HEK293 (cell line): Measurements from ENCODE around the gene MUC4.

ENCODE experiments used
- CTCF ChIA-PET: fragments of 350-600 bp; formaldehyde crosslinking; extraction: SDS; loops from one replicate; lab custom pipeline; 2021; ENCODE audit warnings: antibody characterized with exemption; lab: Yijun Ruan, JAX
- POLR2A ChIA-PET: fragments of 300-600 bp; formaldehyde crosslinking; extraction: SDS; loops from one replicate; lab custom pipeline; 2020; ENCODE audit warnings: antibody characterized with exemption, inconsistent platforms; lab: Yijun Ruan, JAX
- H3K27ac ChIP-seq: fragments of 200-500 bp; sonication (Bioruptor generic); 2 replicates; pipeline ENCODE4 v1.5.1; 2014; ENCODE audit warnings: low read depth, low read length, control low read depth, inconsistent platforms; ENCODE audit errors: extremely low read depth
- H3K36me3 ChIP-seq, 2 experiments: fragments of 200-500 bp in 1 of 2; sonication (Bioruptor generic) in 1 of 2; 1 replicate in 1 of 2; 2 replicates in 1 of 2; pipeline ENCODE4 v1.5.1; 2014 to 2017; ENCODE audit warnings: inconsistent platforms in 2 of 2, low read length in 2 of 2; ENCODE audit not compliant: control insufficient read depth in 2 of 2, insufficient read depth in 1 of 2
- H3K4me1 ChIP-seq: fragments of 200-500 bp; sonication (Bioruptor generic); 2 replicates; pipeline ENCODE4 v1.5.1; 2014; ENCODE audit warnings: mild to moderate bottlenecking, low read length, inconsistent platforms; ENCODE audit not compliant: control insufficient read depth, insufficient read depth
- H3K4me3 ChIP-seq: 2 replicates; pipeline ENCODE4 v1.5.1; 2011; ENCODE audit warnings: low read depth, mild to moderate bottlenecking, control low read depth, low read length, moderate library complexity
- H3K9me3 ChIP-seq: fragments of 200-500 bp; sonication (Bioruptor generic); 2 replicates; pipeline ENCODE4 v1.5.1; 2014; ENCODE audit warnings: low read depth, low read length, inconsistent platforms; ENCODE audit not compliant: control insufficient read depth, insufficient read depth
- ATF2 ChIP-seq: fragments of 450-650 bp; formaldehyde crosslinking; IDR thresholded peaks from 2 replicates; pipeline ENCODE4 v1.5.1; 2016; ENCODE audit warnings: missing biosample characterization, missing genetic modification characterization, low read depth
- HOXC10 ChIP-seq: sonication (generic); formaldehyde crosslinking; IDR thresholded peaks from 2 replicates; pipeline ENCODE4 v1.8.1; 2023; ENCODE audit warnings: mild to moderate bottlenecking, missing genetic modification reagents
- KLF1 ChIP-seq: fragments of 450-650 bp; formaldehyde crosslinking; IDR thresholded peaks from 2 replicates; pipeline ENCODE4 v1.5.1; 2016; ENCODE audit warnings: missing biosample characterization, missing genetic modification characterization
- KLF7 ChIP-seq: fragments of 450-650 bp; formaldehyde crosslinking; IDR thresholded peaks from 2 replicates; pipeline ENCODE4 v1.5.1; 2016; ENCODE audit warnings: missing biosample characterization, missing genetic modification characterization, borderline replicate concordance
- MYNN ChIP-seq: fragments of 450-650 bp; formaldehyde crosslinking; IDR thresholded peaks from 2 replicates; pipeline ENCODE4 v1.5.1; 2016; ENCODE audit warnings: missing biosample characterization, missing genetic modification characterization, borderline replicate concordance
- MZF1 ChIP-seq: fragments of 450-650 bp; formaldehyde crosslinking; IDR thresholded peaks from 2 replicates; pipeline ENCODE4 v1.5.1; 2017; ENCODE audit warnings: missing biosample characterization, missing genetic modification characterization, borderline replicate concordance
- PRDM6 ChIP-seq: fragments of 450-650 bp; formaldehyde crosslinking; IDR thresholded peaks from 2 replicates; pipeline ENCODE4 v1.5.1; 2017; ENCODE audit warnings: missing biosample characterization, missing genetic modification characterization
- REST ChIP-seq: fragments of 450-650 bp; formaldehyde crosslinking; IDR thresholded peaks from 2 replicates; pipeline ENCODE4 v1.5.1; 2016; ENCODE audit warnings: missing biosample characterization, missing genetic modification characterization
- SCRT1 ChIP-seq: fragments of 450-650 bp; formaldehyde crosslinking; IDR thresholded peaks from 2 replicates; pipeline ENCODE4 v1.5.1; 2016; ENCODE audit warnings: missing biosample characterization, missing genetic modification characterization, borderline replicate concordance
- SP2 ChIP-seq: fragments of 450-650 bp; formaldehyde crosslinking; IDR thresholded peaks from 2 replicates; pipeline ENCODE4 v1.5.1; 2016; ENCODE audit warnings: missing biosample characterization, missing genetic modification characterization
- YY1 ChIP-seq: fragments of 450-650 bp; formaldehyde crosslinking; IDR thresholded peaks from 2 replicates; pipeline ENCODE4 v1.5.1; 2018; ENCODE audit warnings: missing biosample characterization, missing genetic modification characterization
- ZBTB11 ChIP-seq: fragments of 450-650 bp; formaldehyde crosslinking; conservative IDR thresholded peaks from 2 replicates; pipeline ENCODE4 v1.5.1; 2016; ENCODE audit warnings: low read depth, missing biosample characterization, missing genetic modification characterization
- ZBTB8A ChIP-seq: fragments of 450-650 bp; formaldehyde crosslinking; IDR thresholded peaks from 2 replicates; pipeline ENCODE4 v1.5.1; 2016; ENCODE audit warnings: missing biosample characterization, missing genetic modification characterization
- ZNF112 ChIP-seq: fragments of 450-650 bp; formaldehyde crosslinking; IDR thresholded peaks from 2 replicates; pipeline ENCODE4 v1.5.0; 2017; ENCODE audit warnings: missing biosample characterization, missing genetic modification characterization
- ZNF169 ChIP-seq: fragments of 450-650 bp; formaldehyde crosslinking; IDR thresholded peaks from 2 replicates; pipeline ENCODE4 v1.5.1; 2016; ENCODE audit warnings: missing biosample characterization, missing genetic modification characterization
- ZNF175 ChIP-seq: fragments of 450-650 bp; formaldehyde crosslinking; IDR thresholded peaks from 2 replicates; pipeline ENCODE4 v1.5.1; 2016; ENCODE audit warnings: missing biosample characterization, missing genetic modification characterization
- ZNF423 ChIP-seq: fragments of 450-650 bp; formaldehyde crosslinking; IDR thresholded peaks from 2 replicates; pipeline ENCODE4 v1.5.1; 2016; ENCODE audit warnings: missing biosample characterization, missing genetic modification characterization
- ZNF670 ChIP-seq: fragments of 450-650 bp; formaldehyde crosslinking; IDR thresholded peaks from 2 replicates; pipeline ENCODE4 v1.5.1; 2016; ENCODE audit warnings: missing biosample characterization, missing genetic modification characterization, low read depth
- ZNF707 ChIP-seq: fragments of 450-650 bp; formaldehyde crosslinking; IDR thresholded peaks from 2 replicates; pipeline ENCODE4 v1.5.1; 2016; ENCODE audit warnings: missing biosample characterization, missing genetic modification characterization
- ZNF777 ChIP-seq: fragments of 450-650 bp; formaldehyde crosslinking; IDR thresholded peaks from 2 replicates; pipeline ENCODE4 v1.5.1; 2017; ENCODE audit warnings: missing biosample characterization, missing genetic modification characterization, borderline replicate concordance
- ZSCAN30 ChIP-seq: fragments of 450-650 bp; IDR thresholded peaks from 2 replicates; pipeline ENCODE4 v1.5.1; 2018; ENCODE audit warnings: missing biosample characterization, mild to moderate bottlenecking, missing genetic modification characterization, moderate library complexity

The MUC4 gene

GRCh38 chr3:195746346-195746745 lies 65.4 kb downstream of the MUC4 start (continued):
- no peak for TF ChIP-seq ZBTB11
- no peak for TF ChIP-seq KLF1 (tag by site-specific recombination)
- no peak for TF ChIP-seq ZNF112 (tag by site-specific recombination)
- no peak for TF ChIP-seq ATF2 (tag by site-specific recombination)
- TF ChIP-seq YY1 (tag by site-specific recombination) = no peak
- no peak for TF ChIP-seq ZNF707 (tag by site-specific recombination)
- no peak for TF ChIP-seq ZNF777

- H3K27ac ChIP-seq = no peak overlapping the region
- POLR2A ChIA-PET = no interaction called here
- TF ChIP-seq ZNF169 (tag by site-specific recombination) (no peak), SP2 (tag by site-specific recombination) (no peak), MYNN (tag by site-specific recombination) (no peak), HOXC10 (no peak), ZNF175 (no peak), PRDM6 (tag by site-specific recombination) (no peak), ZSCAN30 (no peak), ZNF423 (tag by site-specific recombination) (no peak), MZF1 (no peak), KLF7 (tag by site-specific recombination) (no peak), SCRT1 (tag by site-specific recombination) (no peak), ZBTB8A (no peak)
- TF ChIP-seq, all 188 proteins: peak for 0
- H3K4me1 ChIP-seq = no peaks in the 10 kb centered on the region
- H3K36me3 ChIP-seq = no peaks in the 10 kb centered on the region
- CTCF ChIA-PET = interaction anchor here (0.6 to 1.0 kb wide), 3 partner anchors 106 to 1105 kb away, joined by 3 to 4 read pairs (median 3); no protein-coding TSS in a partner anchor
- H3K9me3 ChIP-seq = no peaks in the 10 kb centered on the region
- H3K4me3 ChIP-seq = no peak overlapping the region
Observed at GRCh38 chr3:195744437-195744836, 67.3 kb downstream of the MUC4 start.

GRCh38 chr3:195739561-195740111 lies 72.1 kb downstream of the MUC4 start:
- no peak overlapping the region for H3K27ac ChIP-seq

More at GRCh38 chr3:195739561-195740111, 72.1 kb downstream of the MUC4 start:
- Histone ChIP-seq H3K36me3 (no peaks in the 10 kb centered on the region), H3K4me1 (no peaks in the 10 kb centered on the region), H3K4me3 (no peak overlapping the region), H3K9me3 (no peaks in the 10 kb centered on the region)
- TF ChIP-seq ZNF670 (no peak), KLF1 (tag by site-specific recombination) (no peak), REST (tag by site-specific recombination) (0 out of 2 replicates have a peak, but pooled peaks have one; percentile 12)
- ChIA-PET POLR2A (no interaction called here), CTCF (no interaction called here)
